ENCODE results near the gene KCNQ2. TPM values are rescaled to one million over a fixed set of nuclear protein-coding genes. Genes with fewer than 3 reads are reported as not detected.

The KCNQ2 gene
- total RNA-seq, 1 experiment from 2014 or later = not detected

- Histone ChIP-seq H3K4me3 (no peak overlapping the region), H3K36me3 (no peaks in the 10 kb centered on the region), H3K4me1 (no peaks in the 10 kb centered on the region), H3K9me3 (replicated peaks) (no peaks in the 10 kb centered on the region), H3K27me3 (peaks cover 85% of the 10 kb centered on the region), H3K27ac (no peak overlapping the region)
- no peak for DNase-seq
These were observed 70.1 kb downstream of the KCNQ2 start for GRCh38 chr20:63402181-63402859.

DNA sequence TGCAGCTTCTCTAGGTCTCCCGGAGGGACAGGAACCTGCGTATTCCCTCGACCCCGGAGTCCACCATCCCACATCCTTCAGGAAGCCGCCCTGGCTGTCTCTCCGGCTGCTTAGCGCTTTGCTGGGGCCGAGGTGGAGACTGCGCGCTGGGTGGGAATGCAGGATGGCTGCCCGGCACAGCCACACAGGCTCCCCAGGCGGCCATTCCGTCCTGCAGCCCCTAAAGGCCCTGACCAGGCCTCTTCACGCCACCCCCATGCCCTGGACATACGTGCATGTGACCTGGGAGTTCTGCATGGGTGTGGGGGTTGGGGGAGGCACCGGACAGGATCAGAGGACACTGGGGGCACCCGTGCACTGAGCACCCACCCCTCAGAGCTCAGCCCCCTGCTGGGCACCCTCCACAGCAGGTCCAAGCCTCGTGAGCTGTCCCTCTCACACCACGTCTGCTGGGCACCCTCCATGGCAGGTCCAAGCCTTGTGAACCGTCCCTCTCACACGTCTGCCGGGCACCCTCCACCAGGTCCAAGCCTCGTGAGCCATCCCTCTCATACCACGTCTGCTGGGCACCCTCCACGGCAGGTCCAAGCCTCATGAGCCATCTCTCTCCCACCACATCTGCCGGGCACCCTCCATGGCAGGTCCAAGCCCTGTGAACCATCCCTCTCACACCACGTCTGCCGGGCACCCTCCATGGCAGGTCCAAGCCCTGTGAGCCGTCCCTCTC, 70.9 kb downstream of the KCNQ2 start:
- Histone ChIP-seq H3K4me1 (no peaks in the 10 kb centered on the region), H3K4me3 (no peak overlapping the region), H3K36me3 (no peaks in the 10 kb centered on the region), H3K27me3 (peaks cover 90% of the 10 kb centered on the region), H3K27ac (no peak overlapping the region), H3K9me3 (replicated peaks) (no peaks in the 10 kb centered on the region)
- no peak for DNase-seq

GRCh38 chr20:63400486-63401210, 71.8 kb downstream of the KCNQ2 start:
- no peaks in the 10 kb centered on the region for H3K9me3 ChIP-seq (replicated peaks)
- no peak overlapping the region for H3K4me3 ChIP-seq
- no peaks in the 10 kb centered on the region for H3K4me1 ChIP-seq
- DNase-seq = no peak
- H3K27ac ChIP-seq = no peak overlapping the region
- H3K27me3 ChIP-seq = peaks cover 90% of the 10 kb centered on the region
- H3K36me3 ChIP-seq = no peaks in the 10 kb centered on the region

- Histone ChIP-seq H3K36me3 (no peaks in the 10 kb centered on the region), H3K27ac (no peak overlapping the region), H3K4me3 (no peak overlapping the region), H3K9me3 (replicated peaks) (no peaks in the 10 kb centered on the region), H3K27me3 (peaks cover 89% of the 10 kb centered on the region), H3K4me1 (no peaks in the 10 kb centered on the region)
- no peak for DNase-seq
These were observed 72.7 kb downstream of the KCNQ2 start for GRCh38 chr20:63399596-63400375.

- H3K27me3 ChIP-seq = peaks cover 89% of the 10 kb centered on the region
- H3K27ac ChIP-seq = no peak overlapping the region
- no peak for DNase-seq
- H3K4me3 ChIP-seq = no peak overlapping the region
- H3K4me1 ChIP-seq = no peaks in the 10 kb centered on the region
- no peaks in the 10 kb centered on the region for H3K36me3 ChIP-seq
- no peaks in the 10 kb centered on the region for H3K9me3 ChIP-seq (replicated peaks)
These were observed 73.5 kb downstream of the KCNQ2 start for GRCh38 chr20:63398744-63399514.

- no peak for DNase-seq
- H3K36me3 ChIP-seq = no peaks in the 10 kb centered on the region
- H3K4me1 ChIP-seq = no peaks in the 10 kb centered on the region
- H3K27ac ChIP-seq = no peak overlapping the region
- H3K9me3 ChIP-seq (replicated peaks) = no peaks in the 10 kb centered on the region
- H3K27me3 ChIP-seq = peaks cover 85% of the 10 kb centered on the region
- no peak overlapping the region for H3K4me3 ChIP-seq
These were observed 74.5 kb downstream of the KCNQ2 start for GRCh38 chr20:63397946-63398450.

DNA sequence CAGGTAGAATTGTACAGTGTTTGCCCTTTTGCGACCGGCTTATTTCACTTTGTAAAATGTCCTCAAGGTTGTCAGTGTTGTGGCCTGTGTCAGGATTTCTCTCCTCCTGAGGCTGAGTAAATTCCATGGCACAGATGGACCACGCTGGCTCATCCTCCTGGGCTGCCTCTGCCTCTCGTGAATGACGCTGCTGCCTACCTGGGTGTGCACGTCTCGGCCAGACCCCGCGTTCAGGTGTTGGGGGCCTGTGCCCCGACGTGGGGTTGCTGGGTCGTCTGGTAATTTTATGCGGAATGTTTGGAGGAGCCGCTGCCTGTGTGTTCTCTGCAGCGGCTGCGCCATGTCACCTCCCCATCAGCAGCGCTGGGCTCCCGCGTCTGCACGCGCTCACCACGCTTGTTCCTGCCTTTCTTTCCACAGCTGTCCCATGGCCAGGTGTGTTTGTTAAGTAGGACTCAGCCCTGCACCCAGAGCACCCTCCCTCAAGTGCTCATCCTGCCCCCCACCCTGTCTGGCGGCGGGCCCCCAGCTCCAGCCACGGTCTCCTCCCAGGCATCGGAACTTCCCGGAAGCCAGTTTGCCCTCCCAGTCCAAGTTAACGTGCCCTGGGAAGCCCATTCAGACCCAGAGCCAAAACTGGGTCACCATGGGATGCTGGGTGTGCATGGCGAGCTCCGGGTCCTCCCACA, 75.2 kb downstream of the KCNQ2 start:
- H3K9me3 ChIP-seq (replicated peaks) = no peaks in the 10 kb centered on the region
- no peak overlapping the region for H3K4me3 ChIP-seq
- no peak for DNase-seq
- no peaks in the 10 kb centered on the region for H3K4me1 ChIP-seq
- peaks cover 80% of the 10 kb centered on the region for H3K27me3 ChIP-seq
- no peak overlapping the region for H3K27ac ChIP-seq
- H3K36me3 ChIP-seq = no peaks in the 10 kb centered on the region

- Histone ChIP-seq H3K27ac (no peak overlapping the region), H3K36me3 (no peaks in the 10 kb centered on the region), H3K4me1 (no peaks in the 10 kb centered on the region), H3K9me3 (replicated peaks) (no peaks in the 10 kb centered on the region), H3K27me3 (peaks cover 79% of the 10 kb centered on the region), H3K4me3 (no peak overlapping the region)
- no peak for DNase-seq
These were observed 76.2 kb downstream of the KCNQ2 start for GRCh38 chr20:63396300-63396699.

DNA sequence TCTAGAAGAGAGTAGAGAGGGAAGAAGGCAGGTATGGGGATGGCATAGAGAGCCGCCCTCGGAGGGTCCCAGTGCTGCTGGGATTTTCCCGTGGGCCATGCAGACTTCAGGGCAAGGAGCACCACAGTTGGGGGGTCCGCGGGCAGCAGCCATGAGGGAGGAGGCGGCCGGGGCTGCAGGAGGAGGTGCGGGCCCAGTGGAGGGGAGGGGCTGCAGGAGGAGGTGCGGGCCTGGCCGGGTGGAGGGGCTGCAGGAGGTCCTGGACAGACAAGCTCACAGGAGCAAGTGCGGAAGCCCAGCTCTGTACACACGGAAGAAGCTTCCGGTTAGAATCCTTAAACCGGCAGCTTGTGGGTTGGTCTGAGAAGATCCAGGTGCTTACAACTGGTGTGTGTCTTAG, 76.7 kb downstream of the KCNQ2 start:
- no peaks in the 10 kb centered on the region for H3K36me3 ChIP-seq
- H3K27me3 ChIP-seq = peaks cover 77% of the 10 kb centered on the region
- no peak for DNase-seq
- H3K27ac ChIP-seq = no peak overlapping the region
- no peaks in the 10 kb centered on the region for H3K4me1 ChIP-seq
- no peak overlapping the region for H3K4me3 ChIP-seq
- H3K9me3 ChIP-seq (replicated peaks) = no peaks in the 10 kb centered on the region

- Histone ChIP-seq H3K27ac (no peak overlapping the region), H3K4me1 (no peaks in the 10 kb centered on the region), H3K9me3 (replicated peaks) (no peaks in the 10 kb centered on the region), H3K27me3 (peaks cover 69% of the 10 kb centered on the region), H3K36me3 (no peaks in the 10 kb centered on the region), H3K4me3 (no peak overlapping the region)
- no peak for DNase-seq
These were observed 77.5 kb downstream of the KCNQ2 start for GRCh38 chr20:63394920-63395455.

DNA sequence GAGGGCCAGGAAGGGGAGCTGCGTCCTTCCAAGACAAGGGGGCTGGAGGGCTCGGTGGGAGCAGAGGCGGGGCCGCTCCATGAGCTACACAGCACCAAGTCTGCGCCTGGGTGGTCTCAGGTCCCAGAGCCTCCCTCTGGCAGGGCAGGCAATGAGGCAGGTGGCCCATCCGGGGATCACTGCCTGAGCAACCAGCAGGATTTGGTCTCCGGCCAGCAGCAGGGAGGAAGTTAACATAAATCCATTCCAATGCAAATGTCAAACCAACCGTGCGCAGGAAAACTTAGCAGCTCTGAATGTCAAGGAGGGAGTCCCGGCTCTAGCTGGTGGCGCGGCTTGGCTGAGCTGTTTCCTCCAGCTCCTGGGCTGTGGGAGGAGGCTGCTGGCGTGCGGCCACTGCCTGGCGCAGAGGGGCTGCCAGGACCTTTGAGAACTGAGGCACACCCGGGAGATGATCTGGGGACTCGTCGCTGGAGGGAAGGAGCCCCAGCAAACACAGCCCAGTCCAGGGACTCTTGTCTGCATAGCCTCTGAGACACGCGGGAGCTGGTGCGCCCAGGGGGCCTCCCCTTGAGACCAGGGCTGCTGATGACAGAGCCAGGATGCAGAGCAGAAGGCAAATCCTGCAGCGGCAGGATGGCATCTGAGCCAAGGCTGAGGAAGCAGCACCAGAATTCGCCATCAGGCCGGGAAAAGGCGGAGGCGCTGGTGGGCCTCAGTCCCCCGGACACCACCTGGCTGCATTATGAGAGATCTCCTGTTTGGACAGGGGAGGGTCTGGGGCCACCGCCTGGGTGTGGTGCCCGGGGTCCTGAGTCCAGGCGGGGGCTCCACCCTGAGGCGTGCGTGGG, 78.2 kb downstream of the KCNQ2 start:
- Histone ChIP-seq H3K9me3 (replicated peaks) (no peaks in the 10 kb centered on the region), H3K27me3 (peaks cover 62% of the 10 kb centered on the region), H3K27ac (no peak overlapping the region), H3K4me1 (no peaks in the 10 kb centered on the region), H3K4me3 (no peak overlapping the region), H3K36me3 (no peaks in the 10 kb centered on the region)
- peak; percentile 60 to 61 for DNase-seq

- no peak for DNase-seq
- H3K4me1 ChIP-seq = no peaks in the 10 kb centered on the region
These were observed 78.9 kb downstream of the KCNQ2 start for GRCh38 chr20:63393566-63393965.

More at GRCh38 chr20:63393566-63393965, 78.9 kb downstream of the KCNQ2 start:
- Histone ChIP-seq H3K9me3 (replicated peaks) (no peaks in the 10 kb centered on the region), H3K36me3 (no peaks in the 10 kb centered on the region), H3K27ac (no peak overlapping the region), H3K27me3 (peaks cover 61% of the 10 kb centered on the region), H3K4me3 (no peak overlapping the region)

Data from SJCRH30 (cell line).